Liver (tissue), 9 donors: Measurements from ENCODE around the gene FBXO34. TPM values are rescaled to one million over a fixed set of nuclear protein-coding genes. Genes with fewer than 3 reads are reported as not detected.

Experiments
- DNase-seq: peaks from one replicate; pipeline ENCODE4 v3.0.0-alpha.2; 2017; ENCODE audit warnings: low spot score
- H3K27ac ChIP-seq, 2 donors: one replicate each; pipeline ENCODE4 v1.7.0; 2013; ENCODE audit warnings: inconsistent platforms in 2 of 2, low read length in 2 of 2, control low read depth in 1 of 2, low read depth in 1 of 2, mild to moderate bottlenecking in 1 of 2
- H3K27me3 ChIP-seq, 4 donors: one replicate each; pipeline versions ENCODE4 v1.6.1 to v1.7.0; 2013; ENCODE audit warnings: low read length in 3 of 4, inconsistent platforms in 1 of 4, mild to moderate bottlenecking in 1 of 4, moderate library complexity in 1 of 4; ENCODE audit not compliant: control insufficient read depth in 4 of 4, insufficient read depth in 4 of 4
- H3K36me3 ChIP-seq, 4 donors: one replicate each; pipeline versions ENCODE4 v1.6.1 to v1.7.0; 2013; ENCODE audit warnings: low read length in 3 of 4, mild to moderate bottlenecking in 3 of 4, low read depth in 1 of 4, moderate library complexity in 1 of 4; ENCODE audit not compliant: control insufficient read depth in 4 of 4, insufficient read depth in 3 of 4
- H3K4me1 ChIP-seq, 4 donors: one replicate each; pipeline versions ENCODE4 v1.6.1 to v1.7.0; 2013; ENCODE audit warnings: low read length in 3 of 4, mild to moderate bottlenecking in 3 of 4, moderate library complexity in 1 of 4; ENCODE audit not compliant: control insufficient read depth in 4 of 4, insufficient read depth in 4 of 4
- H3K4me3 ChIP-seq, 3 donors: one replicate each; pipeline versions ENCODE4 v1.6.1 to v1.7.0; 2013; ENCODE audit warnings: low read length in 3 of 3, control low read depth in 1 of 3, low read depth in 1 of 3, mild to moderate bottlenecking in 1 of 3
- H3K9ac ChIP-seq, 2 donors: one replicate each; pipeline ENCODE4 v1.7.0; 2013; ENCODE audit warnings: low read length in 2 of 2, mild to moderate bottlenecking in 2 of 2, moderate library complexity in 2 of 2, control low read depth in 1 of 2, low read depth in 1 of 2
- H3K9me3 ChIP-seq, 4 donors: one replicate each; pipeline versions ENCODE4 v1.6.1 to v1.7.0; 2013; ENCODE audit warnings: low read length in 3 of 4; ENCODE audit not compliant: control insufficient read depth in 4 of 4
- ATF3 ChIP-seq: IDR thresholded peaks from 2 replicates; pipeline ENCODE4 v1.6.1; 2016; ENCODE audit warnings: antibody characterized with exemption
- CTCF ChIP-seq: fragments of 150-350 bp; IDR thresholded peaks from 2 replicates; pipeline ENCODE4 v1.5.1; 2017; ENCODE audit warnings: improper control_type of control experiment, low read depth, low read length; ENCODE audit not compliant: missing input control
- EGR1 ChIP-seq, 2 donors: IDR thresholded peaks; 2 replicates each; pipeline ENCODE4 v1.6.1; 2016 to 2018; ENCODE audit warnings: antibody characterized with exemption in 2 of 2, low read depth in 2 of 2
- FOXA1 ChIP-seq: IDR thresholded peaks from 2 replicates; pipeline ENCODE4 v1.6.1; 2016; ENCODE audit warnings: antibody characterized with exemption
- FOXA2 ChIP-seq: IDR thresholded peaks from 2 replicates; pipeline ENCODE4 v1.6.1; 2016; ENCODE audit warnings: antibody characterized with exemption
- GABPA ChIP-seq, 2 donors: IDR thresholded peaks in 1 of 2; conservative IDR thresholded peaks in 1 of 2; 2 replicates each; pipeline ENCODE4 v1.6.1; 2016; ENCODE audit warnings: antibody characterized with exemption in 2 of 2, mild to moderate bottlenecking in 1 of 2, moderate library complexity in 1 of 2
- HNF4A ChIP-seq, 2 donors: conservative IDR thresholded peaks; 2 replicates each; pipeline ENCODE4 v1.6.1; 2016; ENCODE audit warnings: antibody characterized with exemption in 2 of 2, mild to moderate bottlenecking in 2 of 2
- HNF4G ChIP-seq: IDR thresholded peaks from 2 replicates; pipeline ENCODE4 v1.6.1; 2016; ENCODE audit warnings: antibody characterized with exemption
- JUND ChIP-seq, 2 donors: IDR thresholded peaks; 2 replicates each; pipeline ENCODE4 v1.6.1; 2016; ENCODE audit warnings: antibody characterized with exemption in 2 of 2
- MAX ChIP-seq: IDR thresholded peaks from 2 replicates; pipeline ENCODE4 v1.6.1; 2016; ENCODE audit warnings: antibody characterized with exemption
- NR2F2 ChIP-seq: IDR thresholded peaks from 2 replicates; pipeline ENCODE4 v1.6.1; 2016; ENCODE audit warnings: antibody characterized with exemption
- RAD21 ChIP-seq, 2 donors: IDR thresholded peaks; 2 replicates each; pipeline ENCODE4 v1.6.1; 2016; ENCODE audit warnings: antibody characterized with exemption in 2 of 2, mild to moderate bottlenecking in 2 of 2
- REST ChIP-seq: IDR thresholded peaks from 2 replicates; pipeline ENCODE4 v1.6.1; 2016; ENCODE audit warnings: antibody characterized with exemption, mild to moderate bottlenecking
- RXRA ChIP-seq, 2 donors: IDR thresholded peaks; 2 replicates each; pipeline ENCODE4 v1.6.1; 2017 to 2018; ENCODE audit warnings: antibody characterized with exemption in 2 of 2, mild to moderate bottlenecking in 1 of 2
- SP1 ChIP-seq: IDR thresholded peaks from 2 replicates; pipeline ENCODE4 v1.6.1; 2018; ENCODE audit warnings: antibody characterized with exemption, mild to moderate bottlenecking
- TAF1 ChIP-seq: conservative IDR thresholded peaks from 2 replicates; pipeline ENCODE4 v1.6.1; 2016; ENCODE audit warnings: antibody characterized with exemption, mild to moderate bottlenecking
- YY1 ChIP-seq: IDR thresholded peaks from 2 replicates; pipeline ENCODE4 v1.6.1; 2016; ENCODE audit warnings: antibody characterized with exemption, mild to moderate bottlenecking
- ZBTB33 ChIP-seq: IDR thresholded peaks from 2 replicates; pipeline ENCODE4 v1.6.1; 2016; ENCODE audit warnings: antibody characterized with exemption
- WGBS: extraction: QIAGEN DNeasy Blood & Tissue Kit; methylation state at CpG from one replicate; pipeline ENCODE4 v1.1.7; 2013; 5-methylcytosine and 5-hydroxymethylcytosine counted together
- polyA plus RNA-seq, 2 donors: library from polyadenylated mRNA; stranded (reverse) in 1 of 2; unstranded in 1 of 2; fragments of 200-250 nt in 1 of 2; fragments of >200 nt in 1 of 2; fragmentation: Nextera tagmentation in 1 of 2; extraction: Ambion mirVana in 1 of 2; gene quantifications; one replicate each; pipeline versions ENCODE4 v1.2.1 to v1.2.3, GENCODE V29; 2013 to 2015
- total RNA-seq, 2 donors: library from RNA; depleted of rRNA; stranded (reverse); fragments of >200 nt; gene quantifications; one replicate each; pipeline ENCODE4 v1.2.3, GENCODE V29; 2014
- donor health status: healthy.
- donor health status: healthy.
- donor health status: healthy.
- donor health status: healthy.
- donor health status: healthy.

Gene FBXO34
- total and polyA plus RNA-seq, 4 donors, result 4.2 to 25.8 (median 10.1) TPM

GRCh38 chr14:55281316-55281839 is 10.2 kb downstream of the FBXO34 start:
- Histone ChIP-seq H3K4me3 (no peak overlapping the region), H3K9ac (no peak overlapping the region), H3K36me3 (no peaks in the 10 kb centered on the region), H3K27me3 (no peaks in the 10 kb centered on the region), H3K4me1 (peaks cover 0 to 3% (median 1%) of the 10 kb centered on the region in 4 donors), H3K9me3 (no peaks in the 10 kb centered on the region), H3K27ac (no peak overlapping the region)
- WGBS, result 83% methylated on average over 6 of the region's 6 CpGs
- DNase-seq, result no peak
- TF ChIP-seq ZBTB33 (no peak), TAF1 (no peak), YY1 (no peak), EGR1 (IDR thresholded peaks at IDR 0.05; ENCODE audit: low read depth in 2 of 2) (no peak), HNF4G (no peak), RXRA (IDR thresholded peaks at IDR 0.05) (no peak), HNF4A (conservative IDR thresholded peaks at IDR 0.05) (no peak), GABPA (IDR thresholded peaks at IDR 0.05 in 1 of 2, conservative IDR thresholded peaks at IDR 0.05 in 1 of 2) (no peak), CTCF (no peak), REST (no peak), NR2F2 (no peak), FOXA2 (no peak), ATF3 (no peak), RAD21 (IDR thresholded peaks at IDR 0.05) (no peak), SP1 (no peak), MAX (no peak), JUND (IDR thresholded peaks at IDR 0.05) (no peak), FOXA1 (no peak)
